ENCODE data around the gene KCNG4.

KCNG4 gene

DNA sequence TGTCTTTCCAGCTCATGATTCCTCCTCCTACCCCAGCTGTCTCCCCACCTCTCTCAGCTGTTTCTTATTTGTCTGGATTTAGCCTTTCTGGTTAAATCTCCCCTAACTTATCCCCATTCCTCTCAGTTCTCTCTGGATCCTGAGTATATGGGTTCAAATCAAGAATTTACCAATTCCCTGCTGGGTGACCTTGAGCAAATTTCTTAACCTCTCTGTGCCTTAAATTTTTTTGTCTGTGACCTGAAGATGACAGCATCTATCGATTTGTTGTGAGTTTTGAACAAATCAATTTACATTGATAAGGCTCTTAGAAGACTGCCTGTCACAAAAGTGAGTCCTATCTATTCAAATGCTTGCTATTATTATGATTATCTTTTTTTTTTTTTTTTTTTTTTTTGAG is 2.0 kb upstream of the KCNG4 start:
- Histone ChIP-seq H3K4me3 (ENCODE audit: low read length, poor library complexity, severe bottlenecking) (no peak overlapping the region), H4K20me1 (ENCODE audit: insufficient read depth, low read length, poor library complexity, severe bottlenecking) (no peaks in the 10 kb centered on the region), H3F3A (ENCODE audit: low read depth) (no peaks in the 10 kb centered on the region), H3K27me3 (ENCODE audit: insufficient read depth, low read length, poor library complexity, severe bottlenecking) (no peaks in the 10 kb centered on the region), H3K36me3 (ENCODE audit: insufficient read depth, low read length) (no peaks in the 10 kb centered on the region), H3K4me1 (ENCODE audit: insufficient read depth, low read length, poor library complexity, severe bottlenecking) (no peaks in the 10 kb centered on the region), H3K4me2 (ENCODE audit: low read depth, low read length, poor library complexity, severe bottlenecking) (no peak overlapping the region), H3K9me2 (replicated peaks; ENCODE audit: low read depth, low read length) (no peaks in the 10 kb centered on the region), H3K9ac (ENCODE audit: low read depth, low read length, poor library complexity, severe bottlenecking) (no peak overlapping the region), H3K9me3 (ENCODE audit: insufficient read depth, low read depth, low read length) (no peaks in the 10 kb centered on the region), H2AFZ (ENCODE audit: low read length) (no peak overlapping the region), H3K79me2 (ENCODE audit: insufficient read depth, low read length) (no peaks in the 10 kb centered on the region)
- no peak for TF ChIP-seq CTCF (conservative IDR thresholded peaks at IDR 0.05; ENCODE audit: low read length)
- no peak for TF ChIP-seq EZH2phosphoT487 (IDR thresholded peaks at IDR 0.05; ENCODE audit: borderline replicate concordance)

GRCh38 chr16:84240455-84240854 is 643 bp upstream of the KCNG4 start:
- H3K79me2 ChIP-seq (ENCODE audit: insufficient read depth, low read length): no peaks in the 10 kb centered on the region
- H3K27me3 ChIP-seq (ENCODE audit: insufficient read depth, low read length, poor library complexity, severe bottlenecking): no peaks in the 10 kb centered on the region
- H3K4me3 ChIP-seq (ENCODE audit: low read length, poor library complexity, severe bottlenecking): no peak overlapping the region
- H3F3A ChIP-seq (ENCODE audit: low read depth): no peaks in the 10 kb centered on the region
- no peak overlapping the region for H3K9ac ChIP-seq (ENCODE audit: low read depth, low read length, poor library complexity, severe bottlenecking)
- no peaks in the 10 kb centered on the region for H3K9me3 ChIP-seq (ENCODE audit: insufficient read depth, low read depth, low read length)
- H2AFZ ChIP-seq (ENCODE audit: low read length): no peak overlapping the region
- TF ChIP-seq CTCF (conservative IDR thresholded peaks at IDR 0.05; ENCODE audit: low read length): no peak
- TF ChIP-seq EZH2phosphoT487 (IDR thresholded peaks at IDR 0.05; ENCODE audit: borderline replicate concordance): no peak
- H3K4me2 ChIP-seq (ENCODE audit: low read depth, low read length, poor library complexity, severe bottlenecking): no peak overlapping the region
- no peaks in the 10 kb centered on the region for H3K9me2 ChIP-seq (replicated peaks; ENCODE audit: low read depth, low read length)
- H3K36me3 ChIP-seq (ENCODE audit: insufficient read depth, low read length): no peaks in the 10 kb centered on the region
- H3K4me1 ChIP-seq (ENCODE audit: insufficient read depth, low read length, poor library complexity, severe bottlenecking): no peaks in the 10 kb centered on the region
- no peaks in the 10 kb centered on the region for H4K20me1 ChIP-seq (ENCODE audit: insufficient read depth, low read length, poor library complexity, severe bottlenecking)

GRCh38 chr16:84239141-84239769 is 557 bp downstream of the KCNG4 start:
- Histone ChIP-seq H3K79me2 (ENCODE audit: insufficient read depth, low read length) (no peaks in the 10 kb centered on the region), H3K4me3 (ENCODE audit: low read length, poor library complexity, severe bottlenecking) (no peak overlapping the region), H3K9ac (ENCODE audit: low read depth, low read length, poor library complexity, severe bottlenecking) (no peak overlapping the region), H3K9me2 (replicated peaks; ENCODE audit: low read depth, low read length) (no peaks in the 10 kb centered on the region), H3F3A (ENCODE audit: low read depth) (no peaks in the 10 kb centered on the region), H4K20me1 (ENCODE audit: insufficient read depth, low read length, poor library complexity, severe bottlenecking) (no peaks in the 10 kb centered on the region), H3K4me2 (ENCODE audit: low read depth, low read length, poor library complexity, severe bottlenecking) (no peak overlapping the region), H2AFZ (ENCODE audit: low read length) (no peak overlapping the region), H3K36me3 (ENCODE audit: insufficient read depth, low read length) (no peaks in the 10 kb centered on the region), H3K27me3 (ENCODE audit: insufficient read depth, low read length, poor library complexity, severe bottlenecking) (no peaks in the 10 kb centered on the region), H3K9me3 (ENCODE audit: insufficient read depth, low read depth, low read length) (no peaks in the 10 kb centered on the region), H3K4me1 (ENCODE audit: insufficient read depth, low read length, poor library complexity, severe bottlenecking) (no peaks in the 10 kb centered on the region)
- TF ChIP-seq CTCF (conservative IDR thresholded peaks at IDR 0.05; ENCODE audit: low read length) (no peak), EZH2phosphoT487 (IDR thresholded peaks at IDR 0.05; ENCODE audit: borderline replicate concordance) (no peak)

All from Loucy (cell line).